HUES48 (cell line): Measurements from ENCODE around the gene ACSL1.
"Not testable (repeated sequence)": the region's sequence is repeated elsewhere in the genome, so short reads cannot be mapped to it uniquely, and the experiment has no call there.

Source experiments
- H3K27ac ChIP-seq: one replicate; pipeline ENCODE4 v1.7.0; 2013; ENCODE audit warnings: low read depth, low read length, inconsistent platforms
- H3K27me3 ChIP-seq: 2 replicates; pipeline ENCODE4 v1.6.1; 2013; ENCODE audit warnings: mild to moderate bottlenecking, low read length; ENCODE audit not compliant: control insufficient read depth, insufficient read depth
- H3K36me3 ChIP-seq: 2 replicates; pipeline ENCODE4 v1.6.1; 2013; ENCODE audit warnings: low read length; ENCODE audit not compliant: control insufficient read depth, insufficient read depth
- H3K4me1 ChIP-seq: 2 replicates; pipeline ENCODE4 v1.6.1; 2013; ENCODE audit warnings: mild to moderate bottlenecking, low read length; ENCODE audit not compliant: control insufficient read depth, insufficient read depth
- H3K4me3 ChIP-seq: 2 replicates; pipeline ENCODE4 v1.5.1; 2013; ENCODE audit warnings: mild to moderate bottlenecking, low read depth, low read length
- H3K9ac ChIP-seq: 2 replicates; pipeline ENCODE4 v1.6.1; 2013; ENCODE audit warnings: mild to moderate bottlenecking, low read depth, low read length, moderate library complexity
- H3K9me3 ChIP-seq: 2 replicates; pipeline ENCODE4 v1.6.1; 2013; ENCODE audit warnings: low read length; ENCODE audit not compliant: control insufficient read depth, insufficient read depth

ACSL1 gene

GRCh38 chr4:184752496-184753275 lies 73.1 kb downstream of the ACSL1 start:
- no peak overlapping the region for H3K9ac ChIP-seq
- no peaks in the 10 kb centered on the region for H3K9me3 ChIP-seq
- no peak overlapping the region for H3K4me3 ChIP-seq
- H3K27ac ChIP-seq, result no peak overlapping the region
- H3K27me3 ChIP-seq, result no peaks in the 10 kb centered on the region
- peaks cover 15% of the 10 kb centered on the region for H3K4me1 ChIP-seq
- H3K36me3 ChIP-seq, result no peaks in the 10 kb centered on the region

DNA sequence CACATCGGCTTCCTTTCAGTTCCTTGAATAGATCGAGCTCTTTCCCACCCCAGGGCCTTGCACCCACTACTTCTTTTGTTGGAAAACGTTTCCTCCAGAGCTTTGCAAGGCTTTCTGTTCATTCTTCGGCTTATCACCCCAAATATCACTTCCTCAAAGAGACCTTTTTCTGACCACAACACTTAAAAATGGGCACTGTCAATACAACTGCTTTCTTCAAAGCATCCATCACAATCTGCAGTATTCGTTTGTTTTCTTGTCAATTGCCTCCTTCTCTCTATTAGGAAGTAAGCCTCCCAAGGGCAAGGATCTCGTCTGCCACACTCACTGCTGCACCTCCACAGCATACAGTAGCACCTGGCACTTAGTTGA lies 74.2 kb downstream of the ACSL1 start:
- no peaks in the 10 kb centered on the region for H3K9me3 ChIP-seq
- H3K27ac ChIP-seq, result no peak overlapping the region
- no peaks in the 10 kb centered on the region for H3K36me3 ChIP-seq
- no peak overlapping the region for H3K4me3 ChIP-seq
- H3K27me3 ChIP-seq, result no peaks in the 10 kb centered on the region
- H3K9ac ChIP-seq, result no peak overlapping the region
- peaks cover 23% of the 10 kb centered on the region for H3K4me1 ChIP-seq

DNA sequence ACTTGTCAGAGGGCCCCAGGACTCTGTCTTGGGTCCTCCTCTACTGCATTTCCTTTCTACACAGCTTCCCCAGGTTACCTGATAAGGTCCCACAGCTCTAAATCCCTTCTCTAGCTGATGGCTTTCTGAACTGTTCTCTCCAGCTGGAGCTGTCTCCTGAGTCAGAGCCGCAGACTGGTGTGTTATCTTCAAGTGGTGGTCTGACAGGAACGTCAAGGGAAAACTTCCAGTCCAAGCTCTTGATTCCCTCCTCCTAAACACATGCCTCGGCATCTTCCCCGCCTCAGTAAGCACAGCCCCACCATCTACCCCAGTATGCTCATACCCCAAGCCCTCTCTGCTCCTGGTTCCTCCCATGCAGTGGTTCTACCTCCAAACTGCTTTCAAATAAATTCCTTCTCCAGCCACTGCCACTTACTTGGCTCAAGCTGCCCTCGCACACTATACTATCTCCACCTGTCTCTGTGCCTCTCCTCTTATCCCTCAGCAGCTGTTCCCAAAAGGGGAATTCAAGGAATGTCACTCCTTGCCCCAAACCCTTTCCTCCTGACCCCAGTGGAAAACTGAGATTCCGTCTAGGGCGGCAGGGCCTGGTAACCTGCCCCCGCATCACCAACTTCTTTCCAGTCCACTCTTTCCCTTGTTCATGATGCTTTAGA lies 74.7 kb downstream of the ACSL1 start:
- Histone ChIP-seq H3K9ac (no peak overlapping the region), H3K27ac (no peak overlapping the region), H3K27me3 (no peaks in the 10 kb centered on the region)

GRCh38 chr4:184748251-184748652 lies 77.5 kb downstream of the ACSL1 start:
- no peak overlapping the region for H3K4me3 ChIP-seq
- H3K36me3 ChIP-seq, result no peaks in the 10 kb centered on the region
- H3K9ac ChIP-seq, result no peak overlapping the region
- H3K27me3 ChIP-seq, result no peaks in the 10 kb centered on the region
- no peak overlapping the region for H3K27ac ChIP-seq
- no peaks in the 10 kb centered on the region for H3K9me3 ChIP-seq
- peaks cover 31% of the 10 kb centered on the region for H3K4me1 ChIP-seq

More for the DNA sequence above, 74.7 kb downstream of the ACSL1 start:
- Histone ChIP-seq H3K9me3 (no peaks in the 10 kb centered on the region), H3K4me1 (peaks cover 28% of the 10 kb centered on the region), H3K36me3 (no peaks in the 10 kb centered on the region), H3K4me3 (no peak overlapping the region)

DNA sequence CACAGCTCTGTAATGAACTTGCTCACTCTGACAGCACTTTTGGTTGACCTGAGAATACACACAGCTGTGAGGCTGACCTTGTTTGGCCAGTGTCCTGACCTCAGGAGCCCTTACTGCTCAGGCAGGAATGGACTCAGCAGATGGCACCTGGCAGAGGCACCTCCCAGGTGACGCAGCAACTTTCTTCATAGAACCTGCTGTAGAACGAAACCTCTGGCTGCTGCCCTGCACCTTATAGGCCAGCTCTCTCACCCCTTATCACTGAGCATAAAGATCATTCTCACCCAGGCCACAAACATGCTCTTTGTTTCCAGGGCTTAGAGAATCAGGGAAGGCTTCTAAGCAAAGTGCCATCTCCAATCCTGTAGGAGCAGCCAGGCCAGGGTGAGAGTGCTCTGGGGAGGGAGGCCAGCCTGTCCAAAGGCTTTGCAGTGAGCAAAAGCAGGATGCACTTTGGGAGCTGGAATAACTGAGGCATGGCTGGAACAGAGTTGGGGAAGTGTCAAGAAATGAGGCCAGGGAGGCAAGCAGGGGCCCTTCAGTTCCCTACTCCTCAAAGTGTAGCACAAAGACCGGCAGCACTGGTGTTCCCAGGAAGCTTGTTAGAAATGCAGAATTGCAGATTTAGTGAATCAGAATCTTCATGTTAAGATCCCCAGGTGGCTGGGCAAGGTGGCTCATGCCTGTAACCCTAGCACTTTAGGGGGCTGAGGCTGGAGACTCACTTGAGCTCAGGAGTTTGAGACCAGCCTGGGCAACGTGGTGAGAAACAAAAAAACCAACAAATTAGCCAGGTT lies 78.5 kb downstream of the ACSL1 start:
- Histone ChIP-seq H3K4me1 (peaks cover 31% of the 10 kb centered on the region), H3K9ac (no peak overlapping the region), H3K27ac (no peak overlapping the region), H3K4me3 (no peak overlapping the region), H3K9me3 (no peaks in the 10 kb centered on the region), H3K27me3 (no peaks in the 10 kb centered on the region), H3K36me3 (no peaks in the 10 kb centered on the region)

DNA sequence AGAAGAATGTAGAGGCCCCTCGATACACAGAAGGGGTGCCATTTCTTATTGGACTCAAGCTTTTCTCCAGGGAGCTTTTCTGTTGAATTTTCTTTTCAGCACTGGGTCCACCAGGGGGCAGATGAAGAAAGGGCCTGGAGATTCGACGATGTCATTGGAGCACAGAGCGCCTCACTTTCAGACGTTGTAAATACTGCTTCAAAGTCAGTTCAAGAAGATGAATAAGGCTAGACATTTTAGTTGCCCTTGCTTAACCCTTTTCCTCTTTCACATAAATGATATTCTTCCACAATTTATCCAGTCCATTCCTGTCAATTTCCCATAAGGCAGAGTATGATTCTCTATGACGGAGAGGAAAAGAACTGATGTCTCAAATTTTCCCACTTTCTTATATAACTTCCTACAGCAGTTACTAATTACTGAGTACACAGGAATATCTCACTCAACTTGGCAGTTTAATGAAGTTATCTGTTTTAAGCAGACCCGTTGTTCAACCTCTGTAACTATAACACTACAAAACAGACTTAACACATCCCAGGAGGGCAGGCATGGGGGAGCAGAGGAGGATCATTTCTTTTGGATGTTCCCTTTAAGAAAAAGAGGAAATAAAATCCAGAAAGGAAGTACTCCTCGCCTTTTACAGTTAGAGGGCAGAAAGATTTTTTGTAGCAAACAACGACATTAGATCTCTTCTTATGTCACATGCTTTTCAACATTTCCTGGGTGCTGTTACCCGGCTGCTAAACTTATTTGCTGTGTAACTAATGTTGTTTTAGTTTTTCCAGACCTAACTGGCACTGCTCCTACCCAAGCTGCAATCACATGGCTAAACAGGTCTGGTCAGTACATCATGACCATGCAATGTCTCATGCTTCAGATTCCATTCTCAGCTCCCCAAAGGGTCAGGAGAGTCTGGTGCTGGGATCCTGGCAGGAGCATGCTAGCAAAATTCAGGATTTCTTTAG lies 79.7 kb downstream of the ACSL1 start:
- Histone ChIP-seq H3K9me3 (peaks cover 2% of the 10 kb centered on the region; the same call in 1 of the 2 replicates), H3K36me3 (no peaks in the 10 kb centered on the region), H3K27ac (no peak overlapping the region), H3K4me1 (peaks cover 31% of the 10 kb centered on the region), H3K4me3 (no peak overlapping the region), H3K9ac (no peak overlapping the region), H3K27me3 (no peaks in the 10 kb centered on the region)

DNA sequence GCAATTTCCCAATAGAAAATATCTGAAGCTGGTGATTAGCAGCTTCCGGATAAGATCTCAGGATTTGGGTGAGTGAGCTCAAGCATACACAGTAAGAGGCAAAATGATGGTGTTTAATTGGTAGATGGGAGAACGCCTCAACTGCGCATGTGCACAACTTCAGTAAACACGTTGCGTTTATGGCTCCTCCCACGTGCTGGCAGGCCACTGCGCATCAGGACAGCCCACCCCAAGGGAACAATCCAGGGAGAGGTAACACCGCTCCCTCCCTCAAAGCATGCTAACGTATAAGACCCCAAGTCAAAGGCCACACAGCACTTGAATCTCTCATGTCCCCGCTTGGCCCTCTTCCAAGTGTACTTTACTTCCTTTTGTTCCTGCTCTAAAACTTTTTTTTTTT lies 81.5 kb downstream of the ACSL1 start:
- no peak overlapping the region for H3K4me3 ChIP-seq
- peaks cover 13% of the 10 kb centered on the region for H3K9me3 ChIP-seq
- H3K36me3 ChIP-seq, result no peaks in the 10 kb centered on the region
- no peak overlapping the region for H3K27ac ChIP-seq
- H3K27me3 ChIP-seq, result no peaks in the 10 kb centered on the region
- H3K9ac ChIP-seq, result no peak overlapping the region
- peaks cover 30% of the 10 kb centered on the region for H3K4me1 ChIP-seq

- Histone ChIP-seq H3K4me1 (peaks cover 24% of the 10 kb centered on the region), H3K9ac (no peak overlapping the region), H3K4me3 (no peak overlapping the region), H3K36me3 (no peaks in the 10 kb centered on the region), H3K27ac (no peak overlapping the region), H3K27me3 (no peaks in the 10 kb centered on the region), H3K9me3 (peaks cover 13% of the 10 kb centered on the region)
Measured at GRCh38 chr4:184743650-184744049, 82.1 kb downstream of the ACSL1 start.

GRCh38 chr4:184741651-184742050 lies 84.1 kb downstream of the ACSL1 start:
- not testable (repeated sequence) for H3K36me3 ChIP-seq, H3K27ac ChIP-seq, H3K4me3 ChIP-seq, H3K4me1 ChIP-seq, H3K27me3 ChIP-seq, H3K9ac ChIP-seq
- H3K9me3 ChIP-seq, result peaks cover 13% of the 10 kb centered on the region

- Histone ChIP-seq H3K9ac (no peak overlapping the region), H3K36me3 (no peaks in the 10 kb centered on the region), H3K27ac (no peak overlapping the region), H3K4me1 (peaks cover 2% of the 10 kb centered on the region), H3K4me3 (no peak overlapping the region), H3K27me3 (no peaks in the 10 kb centered on the region), H3K9me3 (peaks cover 13% of the 10 kb centered on the region)
Measured at GRCh38 chr4:184740980-184741391, 84.8 kb downstream of the ACSL1 start.
